Uterus (tissue), 4 donors: ENCODE data around the gene PUS7L. TPM values are rescaled to one million over a fixed set of nuclear protein-coding genes. Genes with fewer than 3 reads are reported as not detected.
A peak's percentile ranks its signal among the peaks of the same experiment; 100 is the strongest.
"Not testable (repeated sequence)": the region's sequence is repeated elsewhere in the genome, so short reads cannot be mapped to it uniquely, and the experiment has no call there.

Experiments
- DNase-seq, 2 donors: peaks; one replicate each; pipeline ENCODE4 v3.0.0-alpha.2; 2019 to 2020
- H3K27ac ChIP-seq, 2 donors: fragments of 200-600 bp; sonication (generic); 1 replicate in 1 of 2; 2 replicates in 1 of 2; pipeline ENCODE4 v1.5.1; 2016 to 2018
- H3K27me3 ChIP-seq, 2 donors: fragments of 200-600 bp; sonication (generic); one replicate each; pipeline ENCODE4 v1.5.1; 2018 to 2019; ENCODE audit warnings: control low read depth in 1 of 2
- H3K36me3 ChIP-seq, 2 donors: fragments of 200-600 bp; sonication (generic); one replicate each; pipeline ENCODE4 v1.5.1; 2019; ENCODE audit warnings: control low read depth in 1 of 2
- H3K4me1 ChIP-seq, 2 donors: fragments of 200-600 bp; sonication (generic); one replicate each; pipeline ENCODE4 v1.5.1; 2018 to 2019; ENCODE audit warnings: control low read depth in 1 of 2
- H3K4me3 ChIP-seq, 2 donors: fragments of 200-600 bp; sonication (generic); 1 replicate in 1 of 2; 2 replicates in 1 of 2; pipeline ENCODE4 v1.5.1; 2018 to 2019; ENCODE audit warnings: mild to moderate bottlenecking in 1 of 2
- H3K9me3 ChIP-seq, 2 donors: fragments of 200-600 bp; sonication (generic); one replicate each; pipeline ENCODE4 v1.5.1; 2019; ENCODE audit warnings: control low read depth in 1 of 2
- POLR2A ChIP-seq, 2 donors: fragments of 450-650 bp; IDR thresholded peaks; one replicate each; pipeline ENCODE4 v1.6.1; 2016; ENCODE audit warnings: antibody characterized with exemption in 2 of 2, mild to moderate bottlenecking in 1 of 2, moderate library complexity in 1 of 2
- intact Hi-C: fragments of 100-400 bp; cut with DNase I; formaldehyde crosslinking; loops from one replicate; pipeline ENCODE4 v1.15.1; 2023; ENCODE audit warnings: low total_unique reads
- total RNA-seq, 4 donors: library from RNA; depleted of rRNA in 3 of 4; stranded (reverse); fragments of >200 nt in 3 of 4; gene quantifications; one replicate each; pipeline versions ENCODE4 v1.1.0 to v1.2.4, GENCODE V29; 2014 to 2023
- TF ChIP-seq, protein P1 (sequence below), 4 experiments: fragments of 200-600 bp in 2 of 4; fragments of 450-650 bp in 2 of 4; sonication (generic) in 2 of 4; IDR thresholded peaks; one replicate each; pipeline ENCODE4 v1.5.1; 2016 to 2019; ENCODE audit warnings: antibody characterized with exemption in 4 of 4, mild to moderate bottlenecking in 2 of 4, moderate library complexity in 1 of 4
- donor health status: DM: yes; HTN: yes; CAD: no.

Gene PUS7L
- total RNA-seq, 4 donors from 2014 or later = 10.6 to 39.6 (median 19.1) TPM

DNA sequence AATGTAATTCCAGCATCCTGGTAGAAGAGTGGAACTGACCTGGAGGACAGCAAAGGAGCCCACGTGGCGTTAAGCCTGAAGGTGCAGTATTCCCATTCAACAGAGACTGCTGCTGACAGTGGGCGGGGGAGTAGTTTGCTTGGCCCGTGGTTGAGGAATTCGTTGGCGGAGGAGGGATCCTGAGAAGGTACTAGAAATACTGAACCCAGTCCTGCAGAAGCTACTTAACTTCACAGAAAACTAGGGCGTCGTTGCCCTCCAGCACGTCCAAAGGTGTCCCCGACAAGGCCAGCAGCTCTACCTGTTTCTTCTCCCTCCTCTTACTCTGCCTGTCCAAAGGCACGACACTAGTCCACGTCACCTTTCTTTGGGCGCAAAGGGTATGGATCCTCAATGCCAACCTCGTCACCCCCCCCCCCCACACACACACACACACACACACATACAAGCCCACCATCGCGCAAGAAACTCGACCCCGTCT lies 303 bp downstream of the PUS7L start:
- TF ChIP-seq, protein P1, sequence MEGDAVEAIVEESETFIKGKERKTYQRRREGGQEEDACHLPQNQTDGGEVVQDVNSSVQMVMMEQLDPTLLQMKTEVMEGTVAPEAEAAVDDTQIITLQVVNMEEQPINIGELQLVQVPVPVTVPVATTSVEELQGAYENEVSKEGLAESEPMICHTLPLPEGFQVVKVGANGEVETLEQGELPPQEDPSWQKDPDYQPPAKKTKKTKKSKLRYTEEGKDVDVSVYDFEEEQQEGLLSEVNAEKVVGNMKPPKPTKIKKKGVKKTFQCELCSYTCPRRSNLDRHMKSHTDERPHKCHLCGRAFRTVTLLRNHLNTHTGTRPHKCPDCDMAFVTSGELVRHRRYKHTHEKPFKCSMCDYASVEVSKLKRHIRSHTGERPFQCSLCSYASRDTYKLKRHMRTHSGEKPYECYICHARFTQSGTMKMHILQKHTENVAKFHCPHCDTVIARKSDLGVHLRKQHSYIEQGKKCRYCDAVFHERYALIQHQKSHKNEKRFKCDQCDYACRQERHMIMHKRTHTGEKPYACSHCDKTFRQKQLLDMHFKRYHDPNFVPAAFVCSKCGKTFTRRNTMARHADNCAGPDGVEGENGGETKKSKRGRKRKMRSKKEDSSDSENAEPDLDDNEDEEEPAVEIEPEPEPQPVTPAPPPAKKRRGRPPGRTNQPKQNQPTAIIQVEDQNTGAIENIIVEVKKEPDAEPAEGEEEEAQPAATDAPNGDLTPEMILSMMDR (IDR thresholded peaks at IDR 0.05) = no peak
- no peak for TF ChIP-seq POLR2A (IDR thresholded peaks at IDR 0.05)
- peak overlapping the region; percentile 85 to 98 for H3K4me3 ChIP-seq
- H3K9me3 ChIP-seq = no peaks in the 10 kb centered on the region
- peak overlapping the region; percentile 80 to 87 for H3K27ac ChIP-seq
- intact Hi-C loops = no loop called here
- no peaks in the 10 kb centered on the region for H3K27me3 ChIP-seq
- no peaks in the 10 kb centered on the region for H3K36me3 ChIP-seq
- DNase-seq = peak; percentile 28 to 42
- no peaks in the 10 kb centered on the region for H3K4me1 ChIP-seq

DNA sequence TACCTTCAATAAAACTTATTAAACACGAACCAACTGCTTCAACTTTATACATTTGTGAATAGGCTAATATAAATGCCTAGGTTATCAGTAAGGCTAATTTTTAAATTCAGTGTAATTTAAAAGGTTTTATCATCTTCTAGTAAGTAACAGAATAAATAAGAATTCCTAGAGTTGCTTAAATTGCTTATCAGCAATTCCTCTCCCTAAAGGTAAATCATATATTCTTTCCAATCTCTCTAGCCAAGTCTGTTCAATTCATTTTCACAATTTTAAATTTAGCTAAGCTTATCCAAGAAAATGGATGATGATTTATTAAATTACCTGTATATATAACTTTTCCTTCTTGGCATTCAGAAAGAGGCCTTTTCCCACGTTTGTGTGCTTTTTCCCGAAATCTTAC lies 4.6 kb downstream of the PUS7L start:
- Histone ChIP-seq H3K9me3 (no peaks in the 10 kb centered on the region), H3K36me3 (no peaks in the 10 kb centered on the region), H3K27ac (no peak overlapping the region), H3K27me3 (no peaks in the 10 kb centered on the region), H3K4me3 (no peak overlapping the region), H3K4me1 (no peaks in the 10 kb centered on the region)
- no peak for TF ChIP-seq POLR2A (IDR thresholded peaks at IDR 0.05)
- TF ChIP-seq, protein P1 (IDR thresholded peaks at IDR 0.05) = no peak
- no peak for DNase-seq
- intact Hi-C loops = no loop called here

DNA sequence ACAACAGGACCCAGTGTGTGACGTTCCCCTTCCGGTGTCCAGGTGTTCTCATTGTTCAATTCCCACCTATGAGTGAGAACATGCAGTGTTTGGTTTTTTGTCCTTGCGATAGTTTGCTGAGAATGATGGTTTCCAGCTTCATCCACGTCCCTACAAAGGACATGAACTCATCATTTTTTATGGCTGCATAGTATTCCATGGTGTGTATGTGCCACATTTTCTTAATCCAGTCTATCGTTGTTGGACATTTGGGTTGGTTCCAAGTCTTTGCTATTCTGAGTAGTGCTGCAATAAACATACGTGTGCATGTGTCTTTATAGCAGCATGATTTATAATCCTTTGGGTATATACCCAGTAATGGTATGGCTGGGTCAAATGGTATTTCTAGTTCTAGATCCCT lies 7.2 kb downstream of the PUS7L start:
- intact Hi-C loops = not testable (repeated sequence)

DNA sequence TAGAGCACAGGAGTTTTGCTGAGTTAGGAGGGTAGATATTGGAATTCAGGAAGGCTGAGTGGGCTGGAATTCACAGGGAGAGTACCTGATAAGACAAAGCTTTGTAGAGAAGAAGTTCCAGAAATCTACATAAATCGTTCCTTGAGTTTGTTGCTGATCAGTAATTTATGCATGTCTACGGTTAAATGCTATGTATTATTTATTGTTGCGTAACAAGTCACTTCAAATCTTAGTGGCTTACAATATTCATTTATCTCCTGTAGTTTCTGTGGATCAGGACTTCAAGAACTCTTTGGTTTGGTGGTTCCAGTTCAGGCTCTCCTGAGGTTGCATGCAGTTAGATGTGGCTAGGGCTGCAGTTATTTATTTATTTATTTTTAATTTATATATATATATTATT lies 7.8 kb downstream of the PUS7L start:
- no peaks in the 10 kb centered on the region for H3K27me3 ChIP-seq
- no peak overlapping the region for H3K4me3 ChIP-seq
- TF ChIP-seq POLR2A (IDR thresholded peaks at IDR 0.05) = no peak
- TF ChIP-seq, protein P1 (IDR thresholded peaks at IDR 0.05) = no peak
- no peaks in the 10 kb centered on the region for H3K4me1 ChIP-seq
- H3K9me3 ChIP-seq = no peaks in the 10 kb centered on the region
- no peaks in the 10 kb centered on the region for H3K36me3 ChIP-seq
- intact Hi-C loops = no loop called here
- no peak for DNase-seq
- no peak overlapping the region for H3K27ac ChIP-seq

More for the DNA sequence above, 7.2 kb downstream of the PUS7L start:
- H3K27ac ChIP-seq, H3K9me3 ChIP-seq, H3K36me3 ChIP-seq, H3K4me1 ChIP-seq, H3K27me3 ChIP-seq, DNase-seq, H3K4me3 ChIP-seq: not testable (repeated sequence)

DNA sequence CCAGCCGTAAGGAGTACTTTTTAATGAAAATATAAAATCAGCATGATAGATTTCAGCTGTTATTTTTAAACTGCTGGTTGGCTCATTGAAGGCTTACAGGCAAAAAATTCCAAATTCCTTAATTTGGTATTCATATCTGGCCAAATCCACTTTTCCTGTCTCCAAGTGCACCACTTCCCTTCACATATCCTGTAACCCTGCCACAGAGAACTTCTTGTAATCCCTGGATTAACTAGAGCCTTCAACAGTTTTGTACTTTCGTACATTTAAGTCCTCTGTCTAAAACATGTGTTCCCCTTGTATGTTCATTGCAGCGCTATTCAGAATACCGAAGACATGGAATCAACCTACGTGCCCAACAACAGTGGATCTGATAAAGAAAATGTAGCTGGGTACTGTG lies 9.6 kb downstream of the PUS7L start:
- TF ChIP-seq, protein P1 (IDR thresholded peaks at IDR 0.05) = no peak
- no peak for TF ChIP-seq POLR2A (IDR thresholded peaks at IDR 0.05)
- no peak for DNase-seq
- no peaks in the 10 kb centered on the region for H3K9me3 ChIP-seq
- H3K36me3 ChIP-seq = no peaks in the 10 kb centered on the region
- no peak overlapping the region for H3K27ac ChIP-seq
- intact Hi-C loops = no loop called here
- no peaks in the 10 kb centered on the region for H3K4me1 ChIP-seq
- no peak overlapping the region for H3K4me3 ChIP-seq
- H3K27me3 ChIP-seq = no peaks in the 10 kb centered on the region

DNA sequence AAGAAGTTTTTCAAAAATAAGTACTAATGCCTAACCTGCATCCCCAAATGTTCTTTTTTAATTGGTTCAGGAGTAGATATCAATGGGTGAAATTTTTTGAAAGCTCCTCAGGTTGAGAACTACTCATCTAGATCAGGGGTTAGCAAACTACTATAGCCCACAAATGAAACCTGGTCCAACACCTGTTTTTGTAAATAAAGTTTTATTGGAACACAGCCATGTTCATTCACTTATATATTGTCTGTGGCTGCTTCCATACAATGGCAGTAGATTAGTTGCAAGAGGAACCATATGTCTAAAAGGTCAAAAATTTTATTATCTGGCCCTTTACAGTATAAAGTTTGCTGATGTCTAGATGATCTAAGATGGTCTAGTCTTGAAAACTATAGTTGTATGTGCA lies 13.8 kb downstream of the PUS7L start:
- TF ChIP-seq, protein P1 (IDR thresholded peaks at IDR 0.05) = no peak
- TF ChIP-seq POLR2A (IDR thresholded peaks at IDR 0.05) = no peak
- intact Hi-C loops = no loop called here
- Histone ChIP-seq H3K4me1 (no peaks in the 10 kb centered on the region), H3K36me3 (no peaks in the 10 kb centered on the region), H3K27me3 (no peaks in the 10 kb centered on the region), H3K9me3 (no peaks in the 10 kb centered on the region), H3K27ac (no peak overlapping the region), H3K4me3 (no peak overlapping the region)
- DNase-seq = no peak
